Stimulated activated naive B cell treated with anti-CD40 and anti-IgM and Interleukin-4, amounts not matched to agents 10 μg/mL and 1 μg/mL and 100 μg/mL, for 72 hours (primary cell): ENCODE data around the gene SYTL1.

ENCODE experiments used
- ATAC-seq, 2 donors: fragments of 150-1000 bp; cut with Tn5 transposase; replicated peaks; 2 replicates each; pipeline ENCODE4 v1.10.0; 2021; ENCODE audit warnings: moderate library complexity in 1 of 2
- DNase-seq: peaks from one replicate; pipeline ENCODE4 v3.0.0; 2021
- H3K27ac Mint-ChIP-seq: one replicate; pipeline ENCODE4 v1.8.0; 2022; ENCODE audit warnings: mild to moderate bottlenecking, mixed read lengths
- H3K27me3 Mint-ChIP-seq, 2 donors: one replicate each; pipeline ENCODE4 v1.8.0; 2022; ENCODE audit warnings: mixed read lengths in 2 of 2
- H3K36me3 Mint-ChIP-seq, 2 donors: one replicate each; pipeline ENCODE4 v1.8.0; 2022; ENCODE audit warnings: mixed read lengths in 2 of 2, mild to moderate bottlenecking in 1 of 2
- H3K4me1 Mint-ChIP-seq, 2 donors: one replicate each; pipeline ENCODE4 v1.8.0; 2022; ENCODE audit warnings: mixed read lengths in 2 of 2, mild to moderate bottlenecking in 1 of 2
- H3K4me3 Mint-ChIP-seq, 2 donors: one replicate each; pipeline ENCODE4 v1.8.0; 2022; ENCODE audit warnings: mild to moderate bottlenecking in 2 of 2, mixed read lengths in 2 of 2, moderate library complexity in 1 of 2
- H3K9me3 Mint-ChIP-seq, 2 donors: one replicate each; pipeline ENCODE4 v1.8.0; 2022; ENCODE audit warnings: mixed read lengths in 2 of 2, mild to moderate bottlenecking in 1 of 2

SYTL1 gene, protein sequence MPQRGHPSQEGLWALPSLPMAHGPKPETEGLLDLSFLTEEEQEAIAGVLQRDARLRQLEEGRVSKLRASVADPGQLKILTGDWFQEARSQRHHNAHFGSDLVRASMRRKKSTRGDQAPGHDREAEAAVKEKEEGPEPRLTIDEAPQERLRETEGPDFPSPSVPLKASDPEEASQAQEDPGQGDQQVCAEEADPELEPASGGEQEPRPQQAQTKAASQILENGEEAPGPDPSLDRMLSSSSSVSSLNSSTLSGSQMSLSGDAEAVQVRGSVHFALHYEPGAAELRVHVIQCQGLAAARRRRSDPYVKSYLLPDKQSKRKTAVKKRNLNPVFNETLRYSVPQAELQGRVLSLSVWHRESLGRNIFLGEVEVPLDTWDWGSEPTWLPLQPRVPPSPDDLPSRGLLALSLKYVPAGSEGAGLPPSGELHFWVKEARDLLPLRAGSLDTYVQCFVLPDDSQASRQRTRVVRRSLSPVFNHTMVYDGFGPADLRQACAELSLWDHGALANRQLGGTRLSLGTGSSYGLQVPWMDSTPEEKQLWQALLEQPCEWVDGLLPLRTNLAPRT

GRCh38 chr1:27341525-27342252 is at the start of gene SYTL1:
Gene SYTL1 (plus strand): TSS chr1:27342022. CDS start chr1:27345335, 3,313 bp downstream.
- peak within 1 kb of the TSS; percentile 86 to 89 for H3K4me3 Mint-ChIP-seq
- H3K9me3 Mint-ChIP-seq, result no peaks in the 10 kb centered on the region

DNA sequence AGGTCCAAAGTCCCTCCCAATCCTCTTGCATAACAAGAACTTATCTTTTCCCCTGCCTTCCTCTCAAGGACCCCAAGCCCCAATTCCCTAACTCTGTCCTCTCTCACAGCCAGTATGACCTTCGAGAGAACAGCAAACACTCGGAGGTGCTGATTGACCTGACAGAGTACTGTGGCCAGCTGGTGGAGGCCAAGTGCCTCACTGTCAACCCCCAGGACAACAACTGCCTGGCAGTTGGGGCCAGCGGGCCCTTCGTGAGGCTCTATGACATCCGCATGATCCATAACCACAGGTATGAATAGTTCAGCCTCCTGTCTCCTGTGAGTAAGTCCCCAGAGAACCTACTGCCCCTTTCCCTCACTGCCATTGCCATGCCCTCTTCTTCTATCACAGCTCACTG is 49.7 kb upstream of the SYTL1 start:
- Mint-ChIP-seq H3K27me3 (no peaks in the 10 kb centered on the region), H3K9me3 (no peaks in the 10 kb centered on the region), H3K27ac (peak overlapping the region; percentile 57), H3K4me3 (no peak overlapping the region), H3K36me3 (peaks cover 27 to 51% of the 10 kb centered on the region in 2 donors), H3K4me1 (no peaks in the 10 kb centered on the region)
- ATAC-seq, result no peak
- DNase-seq, result no peak

More at GRCh38 chr1:27341525-27342252, at the start of gene SYTL1:
- ATAC-seq (peak; percentile 85 to 86), DNase-seq (peak; percentile 72)
- H3K36me3 Mint-ChIP-seq, result peaks cover 16 to 29% of the 10 kb centered on the region in 2 donors
- H3K27ac Mint-ChIP-seq, result peak within 1 kb of the TSS; percentile 96
- H3K4me1 Mint-ChIP-seq, result peaks cover 48 to 72% of the 10 kb centered on the region in 2 donors
- no peaks in the 10 kb centered on the region for H3K27me3 Mint-ChIP-seq

- peaks cover 20 to 49% of the 10 kb centered on the region in 2 donors for H3K36me3 Mint-ChIP-seq
- DNase-seq, result no peak
- H3K9me3 Mint-ChIP-seq, result no peaks in the 10 kb centered on the region
- no peak for ATAC-seq
- no peaks in the 10 kb centered on the region for H3K4me1 Mint-ChIP-seq
- H3K4me3 Mint-ChIP-seq, result no peak overlapping the region
- H3K27ac Mint-ChIP-seq, result no peak overlapping the region
- no peaks in the 10 kb centered on the region for H3K27me3 Mint-ChIP-seq
Observed at GRCh38 chr1:27293915-27294314, 47.9 kb upstream of the SYTL1 start.

GRCh38 chr1:27296773-27297291 is 45.0 kb upstream of the SYTL1 start:
- Mint-ChIP-seq H3K27me3 (no peaks in the 10 kb centered on the region), H3K27ac (no peak overlapping the region)

GRCh38 chr1:27297903-27298302 is 43.9 kb upstream of the SYTL1 start:
- no peaks in the 10 kb centered on the region for H3K9me3 Mint-ChIP-seq
- peak overlapping the region; percentile 31 for H3K27ac Mint-ChIP-seq
- peaks cover 6 to 10% of the 10 kb centered on the region in 2 donors for H3K4me1 Mint-ChIP-seq
- no peak for ATAC-seq
- H3K27me3 Mint-ChIP-seq, result no peaks in the 10 kb centered on the region
- no peak overlapping the region for H3K4me3 Mint-ChIP-seq
- no peak for DNase-seq
- peaks cover 5 to 56% of the 10 kb centered on the region in 2 donors for H3K36me3 Mint-ChIP-seq

More at GRCh38 chr1:27296773-27297291, 45.0 kb upstream of the SYTL1 start:
- Mint-ChIP-seq H3K9me3 (no peaks in the 10 kb centered on the region), H3K36me3 (peaks cover 10 to 56% of the 10 kb centered on the region in 2 donors), H3K4me3 (no peak overlapping the region), H3K4me1 (peaks cover 6 to 10% of the 10 kb centered on the region in 2 donors)
- ATAC-seq (peak; percentile 65 to 67), DNase-seq (peak; percentile 23)

DNA sequence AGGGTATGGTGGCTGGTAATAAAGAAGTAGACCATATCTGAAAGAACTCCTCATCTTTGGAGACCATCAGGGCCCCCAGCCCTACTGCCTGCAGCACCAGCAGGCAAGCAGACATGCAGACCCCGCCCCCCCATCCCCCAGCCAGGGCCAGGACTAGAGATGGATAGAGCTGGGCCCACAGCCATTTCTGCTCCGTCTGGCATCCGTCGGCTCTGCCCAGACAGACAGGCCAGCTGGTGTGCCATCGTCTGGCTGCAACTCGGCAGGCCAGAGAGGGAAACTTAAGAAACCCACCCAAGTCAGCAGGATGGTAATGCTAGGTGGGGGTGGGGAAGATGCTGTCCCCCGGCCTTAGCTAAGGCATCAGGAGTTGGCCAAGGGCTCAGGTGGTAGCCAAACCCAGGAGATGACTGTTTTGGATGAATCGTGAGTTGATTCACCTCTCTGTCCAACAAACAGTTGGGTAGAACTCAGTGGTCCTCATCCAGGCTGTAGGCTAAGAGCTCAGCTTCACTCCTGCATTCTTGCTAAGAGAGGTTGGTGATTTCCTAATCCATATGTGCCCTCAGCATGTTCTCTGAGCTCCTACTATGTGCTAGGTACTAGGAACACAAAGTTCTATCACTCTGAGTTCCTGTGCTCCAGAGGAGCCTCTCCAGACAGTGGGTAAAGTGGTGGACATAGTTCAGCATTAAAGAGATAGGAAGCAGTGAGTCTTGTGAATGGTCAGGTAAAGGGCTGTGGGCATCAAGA is 43.0 kb upstream of the SYTL1 start:
- H3K4me1 Mint-ChIP-seq, result peaks cover 6 to 10% of the 10 kb centered on the region in 2 donors
- H3K27ac Mint-ChIP-seq, result no peak overlapping the region
- DNase-seq, result no peak
- no peaks in the 10 kb centered on the region for H3K27me3 Mint-ChIP-seq
- H3K9me3 Mint-ChIP-seq, result no peaks in the 10 kb centered on the region
- peaks cover 5 to 55% of the 10 kb centered on the region in 2 donors for H3K36me3 Mint-ChIP-seq
- no peak for ATAC-seq
- no peak overlapping the region for H3K4me3 Mint-ChIP-seq

DNA sequence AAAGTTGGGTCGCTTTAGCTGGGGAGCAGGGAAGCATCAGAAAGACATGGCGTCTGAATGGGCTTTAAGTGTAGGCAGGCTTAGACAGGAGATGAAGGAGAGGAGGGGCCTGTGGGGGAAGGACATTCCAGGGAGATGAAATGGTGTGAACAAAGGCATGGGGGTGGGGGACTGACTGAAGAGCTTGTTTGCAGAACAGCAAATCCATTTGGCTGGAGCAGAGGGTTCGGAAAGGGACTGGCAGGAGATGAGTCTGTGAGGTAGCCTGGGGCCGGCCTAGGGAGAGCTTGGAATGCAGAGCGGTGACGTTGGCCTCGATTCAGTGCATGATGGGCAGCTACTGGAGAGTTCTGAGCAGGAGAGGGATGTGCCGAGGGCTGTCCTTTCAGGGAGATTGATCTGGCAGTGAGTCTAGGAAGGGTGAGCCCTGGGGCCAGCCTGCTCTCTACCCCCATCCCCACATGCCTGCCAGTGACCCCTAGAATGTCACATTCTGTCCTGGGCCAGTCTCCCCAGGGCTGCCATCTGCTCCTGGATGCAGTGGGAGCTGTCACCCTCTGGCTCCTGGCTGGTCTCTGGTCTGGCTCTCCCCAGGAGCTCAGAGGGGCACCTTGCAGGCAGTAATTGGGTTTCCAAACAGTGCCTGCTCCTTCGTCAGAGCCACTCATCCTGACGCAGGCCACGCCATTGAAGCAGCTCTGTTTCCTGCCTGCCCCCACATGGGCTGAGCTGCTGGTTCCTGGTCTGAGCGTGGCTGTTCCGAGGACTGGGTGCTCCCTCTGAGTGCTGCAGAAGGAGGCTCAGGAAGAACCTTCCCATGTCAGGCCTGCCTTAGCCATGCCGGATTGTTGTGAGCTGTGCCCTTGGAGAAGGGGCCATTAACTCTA is 42.2 kb upstream of the SYTL1 start:
- DNase-seq, result no peak
- peak overlapping the region; percentile 43 for H3K27ac Mint-ChIP-seq

DNA sequence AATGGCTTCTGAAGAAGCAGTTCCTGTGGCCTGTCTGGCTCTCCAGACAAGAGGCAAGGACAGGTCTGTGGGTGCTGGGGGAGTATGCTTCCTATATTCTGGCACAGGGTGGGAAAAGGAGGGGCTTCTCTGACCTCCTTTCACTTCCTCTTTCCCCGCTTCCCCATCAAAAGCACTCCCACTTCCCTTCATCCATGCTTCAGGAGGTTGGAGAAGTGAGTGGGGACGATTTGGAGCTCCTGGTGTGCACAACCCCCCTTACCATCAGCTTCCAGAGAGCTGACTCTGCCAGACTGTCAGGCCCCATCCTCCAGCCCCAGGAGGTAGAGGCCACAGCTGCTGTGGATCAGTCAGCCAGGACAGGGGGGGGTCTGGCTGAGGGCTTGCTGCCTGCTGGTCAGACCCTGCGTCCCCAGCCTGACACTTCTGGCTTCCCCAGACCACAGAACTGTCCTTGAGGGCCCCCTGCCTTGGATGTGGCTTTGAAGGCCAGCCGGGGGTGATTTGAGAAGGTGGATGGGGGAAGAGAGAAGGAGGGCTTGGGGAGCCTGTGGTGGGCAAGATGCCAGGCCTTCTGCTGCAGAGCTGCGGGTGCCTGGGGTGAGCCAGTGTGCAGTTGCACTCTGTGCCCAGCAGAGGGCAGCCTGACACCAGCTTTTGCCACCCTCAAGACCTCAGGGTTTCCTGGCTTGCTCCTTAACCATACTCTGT is 41.3 kb upstream of the SYTL1 start:
- Mint-ChIP-seq H3K4me3 (no peak overlapping the region), H3K9me3 (no peaks in the 10 kb centered on the region), H3K27ac (no peak overlapping the region), H3K36me3 (peaks cover 5 to 49% of the 10 kb centered on the region in 2 donors), H3K4me1 (peaks cover 6 to 10% of the 10 kb centered on the region in 2 donors), H3K27me3 (no peaks in the 10 kb centered on the region)
- ATAC-seq, result peak; percentile 91 to 92
- DNase-seq, result peak; percentile 62

More for the DNA sequence above, 42.2 kb upstream of the SYTL1 start:
- peaks cover 6 to 10% of the 10 kb centered on the region in 2 donors for H3K4me1 Mint-ChIP-seq
- peaks cover 5 to 51% of the 10 kb centered on the region in 2 donors for H3K36me3 Mint-ChIP-seq
- H3K4me3 Mint-ChIP-seq, result no peak overlapping the region
- no peaks in the 10 kb centered on the region for H3K9me3 Mint-ChIP-seq
- no peak for ATAC-seq
- H3K27me3 Mint-ChIP-seq, result no peaks in the 10 kb centered on the region

DNA sequence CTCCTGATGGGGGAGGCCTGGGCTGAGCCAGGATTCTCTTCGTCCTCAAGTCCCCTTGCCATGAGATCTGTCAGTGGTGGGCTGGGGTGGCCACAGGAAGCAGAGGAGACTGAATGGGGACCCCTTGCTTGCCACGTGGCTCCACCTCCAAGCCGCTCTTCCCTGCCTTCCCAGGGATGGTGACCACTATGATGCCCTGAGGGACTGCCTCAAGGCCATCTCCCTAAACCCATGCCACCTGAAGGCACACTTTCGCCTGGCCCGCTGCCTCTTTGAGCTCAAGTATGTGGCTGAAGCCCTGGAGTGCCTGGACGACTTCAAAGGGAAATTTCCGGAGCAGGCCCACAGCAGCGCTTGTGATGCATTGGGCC is 40.8 kb upstream of the SYTL1 start:
- no peaks in the 10 kb centered on the region for H3K9me3 Mint-ChIP-seq
- no peaks in the 10 kb centered on the region for H3K27me3 Mint-ChIP-seq
- no peak overlapping the region for H3K4me3 Mint-ChIP-seq
- ATAC-seq (no peak), DNase-seq (no peak)
- H3K36me3 Mint-ChIP-seq, result peaks cover 5 to 46% of the 10 kb centered on the region in 2 donors
- peaks cover 6 to 10% of the 10 kb centered on the region in 2 donors for H3K4me1 Mint-ChIP-seq
- peak overlapping the region; percentile 37 for H3K27ac Mint-ChIP-seq

DNA sequence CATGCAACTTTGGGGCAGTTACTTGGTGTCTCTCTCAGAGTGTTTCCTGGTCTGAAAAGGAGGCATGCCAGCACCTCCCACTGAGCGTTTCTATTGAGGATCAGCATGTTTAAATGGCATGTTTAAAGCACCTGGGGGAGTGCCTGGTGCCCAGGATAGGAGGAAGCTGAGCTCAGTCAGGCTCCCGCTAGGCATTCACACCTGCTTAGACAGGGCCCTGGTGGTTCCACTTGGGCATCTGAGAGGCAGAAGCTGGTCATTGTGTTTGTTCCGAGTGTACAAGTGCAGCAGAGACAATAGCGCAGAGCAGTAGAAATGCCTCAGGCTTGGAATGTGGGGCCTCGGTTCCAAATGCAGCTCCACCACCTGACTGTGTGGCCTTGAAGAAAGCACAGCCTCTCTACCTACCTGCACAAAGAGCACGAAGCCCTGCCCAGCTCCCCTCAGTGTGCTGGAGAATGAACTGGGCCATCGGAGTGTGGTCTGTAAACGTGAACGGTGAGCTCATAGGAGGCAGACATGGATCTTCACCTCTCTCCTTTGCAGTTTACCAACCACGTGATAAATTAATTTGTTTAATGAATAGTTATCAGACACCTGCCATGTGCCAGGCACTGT is 40.1 kb upstream of the SYTL1 start:
- no peak for ATAC-seq
- H3K27me3 Mint-ChIP-seq, result no peaks in the 10 kb centered on the region
- H3K4me1 Mint-ChIP-seq, result peaks cover 6 to 10% of the 10 kb centered on the region in 2 donors
- no peak for DNase-seq
- H3K9me3 Mint-ChIP-seq, result no peaks in the 10 kb centered on the region
- no peak overlapping the region for H3K4me3 Mint-ChIP-seq
- no peak overlapping the region for H3K27ac Mint-ChIP-seq
- peaks cover 7 to 46% of the 10 kb centered on the region in 2 donors for H3K36me3 Mint-ChIP-seq

DNA sequence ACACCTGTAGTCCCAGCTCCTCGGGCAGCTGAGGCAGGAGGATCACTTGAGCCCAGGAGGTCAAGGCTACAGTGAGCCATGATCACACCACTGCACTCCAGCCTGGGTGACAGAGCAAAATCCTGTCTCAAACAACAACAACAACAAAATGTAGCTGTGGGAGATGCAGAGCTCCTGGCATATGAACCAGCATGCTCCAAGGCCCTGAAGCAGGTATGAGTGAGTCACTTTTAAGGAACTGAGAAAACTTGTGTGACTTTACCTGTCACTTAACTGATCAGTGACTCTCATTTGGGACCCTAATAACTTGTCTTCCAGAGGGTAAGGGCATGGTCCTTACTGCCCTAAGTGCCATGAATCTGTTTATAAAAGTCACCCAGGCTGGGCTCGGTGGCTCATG is 39.2 kb upstream of the SYTL1 start:
- Mint-ChIP-seq H3K4me1 (peaks cover 6 to 16% of the 10 kb centered on the region in 2 donors), H3K27ac (no peak overlapping the region), H3K36me3 (peaks cover 10 to 48% of the 10 kb centered on the region in 2 donors), H3K9me3 (no peaks in the 10 kb centered on the region), H3K4me3 (no peak overlapping the region), H3K27me3 (no peaks in the 10 kb centered on the region)
- ATAC-seq (no peak), DNase-seq (no peak)

GRCh38 chr1:27303509-27303908 is 38.3 kb upstream of the SYTL1 start:
- DNase-seq, result no peak
- no peak for ATAC-seq
- Mint-ChIP-seq H3K27me3 (no peaks in the 10 kb centered on the region), H3K27ac (no peak overlapping the region), H3K4me3 (no peak overlapping the region), H3K36me3 (peaks cover 10 to 40% of the 10 kb centered on the region in 2 donors), H3K4me1 (peaks cover 6 to 16% of the 10 kb centered on the region in 2 donors), H3K9me3 (no peaks in the 10 kb centered on the region)
